Progenitor cell of endocrine pancreas (in vitro differentiated cells): ENCODE data around the gene CDH23. TPM values are rescaled to one million over a fixed set of nuclear protein-coding genes. Genes with fewer than 3 reads are reported as not detected.

Experiments
- DNase-seq: peaks from one replicate; pipeline ENCODE4 v3.0.0; 2021; ENCODE audit warnings: low spot score; ENCODE audit not compliant: unreplicated experiment
- H3K27ac Mint-ChIP-seq: 2 replicates; pipeline ENCODE4 v1.8.0; 2021; ENCODE audit warnings: mild to moderate bottlenecking, moderate library complexity, mixed read lengths
- H3K27me3 Mint-ChIP-seq: 2 replicates; pipeline ENCODE4 v1.8.0; 2021; ENCODE audit warnings: mixed read lengths
- H3K36me3 Mint-ChIP-seq: 2 replicates; pipeline ENCODE4 v1.8.0; 2022; ENCODE audit warnings: mixed read lengths; ENCODE audit not compliant: insufficient read depth
- H3K4me1 Mint-ChIP-seq: 2 replicates; pipeline ENCODE4 v1.8.0; 2021; ENCODE audit warnings: low read depth, mixed read lengths
- H3K4me3 Mint-ChIP-seq: 2 replicates; pipeline ENCODE4 v1.8.0; 2021; ENCODE audit warnings: low read depth, mild to moderate bottlenecking, moderate library complexity, mixed read lengths
- H3K9me3 Mint-ChIP-seq: 2 replicates; pipeline ENCODE4 v1.8.0; 2021; ENCODE audit warnings: low read depth, mixed read lengths
- CTCF ChIP-seq: fragments of 200-600 bp; sonication (generic); IDR thresholded peaks from one replicate; pipeline ENCODE4 v1.5.0; 2021; ENCODE audit warnings: antibody characterized with exemption, mild to moderate bottlenecking; ENCODE audit not compliant: unreplicated experiment
- total RNA-seq: library from RNA; stranded (reverse); gene quantifications from 2 replicates; pipeline ENCODE4 v1.2.1, GENCODE V29; 2021

Gene CDH23
- total RNA-seq, 1 donor from 2014 or later: 0.43 TPM

GRCh38 chr10:71575934-71576801 lies 179.4 kb downstream of the CDH23 start:
- Mint-ChIP-seq H3K36me3 (no peaks in the 10 kb centered on the region), H3K27ac (no peak overlapping the region), H3K4me3 (no peak overlapping the region), H3K4me1 (peaks cover 1% of the 10 kb centered on the region), H3K9me3 (no peaks in the 10 kb centered on the region), H3K27me3 (peaks cover 24% of the 10 kb centered on the region)
- no peak for TF ChIP-seq CTCF
- DNase-seq: no peak

- H3K27ac Mint-ChIP-seq: no peak overlapping the region
- no peaks in the 10 kb centered on the region for H3K36me3 Mint-ChIP-seq
- DNase-seq: no peak
- no peak for TF ChIP-seq CTCF
- peaks cover 1% of the 10 kb centered on the region for H3K4me1 Mint-ChIP-seq
- peaks cover 24% of the 10 kb centered on the region for H3K27me3 Mint-ChIP-seq
- no peak overlapping the region for H3K4me3 Mint-ChIP-seq
- no peaks in the 10 kb centered on the region for H3K9me3 Mint-ChIP-seq
Measured at GRCh38 chr10:71576842-71577241, 180.1 kb downstream of the CDH23 start.

- peaks cover 21% of the 10 kb centered on the region for H3K27me3 Mint-ChIP-seq
- H3K4me3 Mint-ChIP-seq: no peak overlapping the region
- no peak for TF ChIP-seq CTCF
- DNase-seq: no peak
- H3K27ac Mint-ChIP-seq: no peak overlapping the region
- H3K9me3 Mint-ChIP-seq: no peaks in the 10 kb centered on the region
- peaks cover 1% of the 10 kb centered on the region for H3K4me1 Mint-ChIP-seq
- no peaks in the 10 kb centered on the region for H3K36me3 Mint-ChIP-seq
Measured at GRCh38 chr10:71577345-71577744, 180.6 kb downstream of the CDH23 start.

- no peak overlapping the region for H3K27ac Mint-ChIP-seq
- DNase-seq: no peak
Measured at GRCh38 chr10:71578069-71578468, 181.3 kb downstream of the CDH23 start.

GRCh38 chr10:71579668-71580067 lies 182.9 kb downstream of the CDH23 start:
- H3K27ac Mint-ChIP-seq: no peak overlapping the region
- peaks cover 1% of the 10 kb centered on the region for H3K4me1 Mint-ChIP-seq
- no peak for TF ChIP-seq CTCF
- H3K9me3 Mint-ChIP-seq: no peaks in the 10 kb centered on the region
- DNase-seq: no peak
- no peaks in the 10 kb centered on the region for H3K36me3 Mint-ChIP-seq
- no peak overlapping the region for H3K4me3 Mint-ChIP-seq
- peaks cover 6% of the 10 kb centered on the region for H3K27me3 Mint-ChIP-seq

More at GRCh38 chr10:71578069-71578468, 181.3 kb downstream of the CDH23 start:
- TF ChIP-seq CTCF: no peak
- peaks cover 14% of the 10 kb centered on the region for H3K27me3 Mint-ChIP-seq
- no peaks in the 10 kb centered on the region for H3K36me3 Mint-ChIP-seq
- no peaks in the 10 kb centered on the region for H3K9me3 Mint-ChIP-seq
- no peak overlapping the region for H3K4me3 Mint-ChIP-seq
- peaks cover 1% of the 10 kb centered on the region for H3K4me1 Mint-ChIP-seq
